Prostate gland (tissue), 2 donors: Measurements from ENCODE around the gene GAS1.
A peak's percentile ranks its signal among the peaks of the same experiment; 100 is the strongest.

Experiments
- POLR2A ChIP-seq: fragments of 450-650 bp; IDR thresholded peaks from one replicate; pipeline ENCODE4 v1.6.1; 2016; ENCODE audit warnings: antibody characterized with exemption, mild to moderate bottlenecking
- TF ChIP-seq, protein P1 (sequence below), 4 experiments: fragments of 200-600 bp in 2 of 4; fragments of 450-650 bp in 2 of 4; sonication (generic) in 2 of 4; IDR thresholded peaks; 1 replicate in 3 of 4; 2 replicates in 1 of 4; pipeline ENCODE4 v1.5.1; 2016 to 2019; ENCODE audit warnings: antibody characterized with exemption in 4 of 4, mild to moderate bottlenecking in 2 of 4, moderate library complexity in 2 of 4

DNA sequence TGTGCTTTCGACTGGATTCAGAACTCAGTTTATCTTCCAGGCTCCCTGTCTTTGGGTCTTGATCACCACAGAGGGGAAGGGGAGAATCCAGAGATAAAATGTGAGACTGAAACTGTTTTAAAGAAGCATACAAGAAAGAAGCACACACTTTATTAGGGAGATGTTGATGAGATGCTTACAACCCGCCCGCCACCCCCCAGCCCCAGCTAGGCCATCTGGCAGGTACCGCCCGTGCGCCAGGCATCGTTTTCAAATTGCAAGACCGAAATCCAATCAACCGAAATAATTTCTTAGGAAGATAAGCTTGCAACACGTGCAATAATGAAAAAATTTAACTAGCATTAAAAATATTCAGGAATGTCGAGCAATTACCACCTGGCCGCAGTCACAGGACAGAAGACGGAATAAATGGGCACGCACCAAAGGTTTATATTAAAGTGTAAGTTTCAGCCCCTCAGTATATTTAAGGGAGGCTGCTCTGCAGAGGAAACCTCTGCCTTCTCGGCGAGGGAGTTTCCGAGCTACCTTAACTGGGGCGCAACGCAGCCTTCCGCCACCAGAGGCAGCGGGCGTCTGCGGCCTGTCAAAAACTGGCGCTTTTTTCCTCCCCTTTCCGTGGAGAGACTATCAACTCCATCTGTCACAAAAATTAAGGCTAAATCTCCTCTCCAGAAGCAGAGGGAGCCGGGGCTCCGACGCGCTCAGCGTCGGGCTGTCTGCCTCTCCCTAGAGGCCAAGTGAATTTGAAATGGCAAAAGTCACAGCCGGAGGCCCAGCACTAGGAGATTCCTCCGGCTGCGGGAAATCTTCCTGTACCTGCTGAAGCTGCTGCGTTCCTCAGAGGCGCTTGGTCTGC, 996 bp upstream of the GAS1 start:
- no peak for TF ChIP-seq POLR2A
- TF ChIP-seq, protein P1, sequence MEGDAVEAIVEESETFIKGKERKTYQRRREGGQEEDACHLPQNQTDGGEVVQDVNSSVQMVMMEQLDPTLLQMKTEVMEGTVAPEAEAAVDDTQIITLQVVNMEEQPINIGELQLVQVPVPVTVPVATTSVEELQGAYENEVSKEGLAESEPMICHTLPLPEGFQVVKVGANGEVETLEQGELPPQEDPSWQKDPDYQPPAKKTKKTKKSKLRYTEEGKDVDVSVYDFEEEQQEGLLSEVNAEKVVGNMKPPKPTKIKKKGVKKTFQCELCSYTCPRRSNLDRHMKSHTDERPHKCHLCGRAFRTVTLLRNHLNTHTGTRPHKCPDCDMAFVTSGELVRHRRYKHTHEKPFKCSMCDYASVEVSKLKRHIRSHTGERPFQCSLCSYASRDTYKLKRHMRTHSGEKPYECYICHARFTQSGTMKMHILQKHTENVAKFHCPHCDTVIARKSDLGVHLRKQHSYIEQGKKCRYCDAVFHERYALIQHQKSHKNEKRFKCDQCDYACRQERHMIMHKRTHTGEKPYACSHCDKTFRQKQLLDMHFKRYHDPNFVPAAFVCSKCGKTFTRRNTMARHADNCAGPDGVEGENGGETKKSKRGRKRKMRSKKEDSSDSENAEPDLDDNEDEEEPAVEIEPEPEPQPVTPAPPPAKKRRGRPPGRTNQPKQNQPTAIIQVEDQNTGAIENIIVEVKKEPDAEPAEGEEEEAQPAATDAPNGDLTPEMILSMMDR (IDR thresholded peaks at IDR 0.05) = peak; percentile 68 to 86 (median 80)
